Measurements from ENCODE around the gene KIAA1614.

The KIAA1614 gene

GRCh38 chr1:180906511-180906910 is 6.2 kb upstream of the KIAA1614 start:
- no peak for DNase-seq

- DNase-seq: no peak
Observed at GRCh38 chr1:180907313-180908055, 5.2 kb upstream of the KIAA1614 start.

GRCh38 chr1:180908074-180908765 is 4.5 kb upstream of the KIAA1614 start:
- no peak for DNase-seq

- no peak for DNase-seq
Observed at GRCh38 chr1:180909005-180909414, 3.7 kb upstream of the KIAA1614 start.

GRCh38 chr1:180909462-180909976 is 3.2 kb upstream of the KIAA1614 start:
- no peak for DNase-seq

- peak in 3 of 58 donors; percentile 8 to 33 (median 15) for DNase-seq
Observed at GRCh38 chr1:180911640-180912191, 981 bp upstream of the KIAA1614 start.

- peak in 4 of 58 donors; percentile 30 to 56 (median 35) for DNase-seq
Observed at GRCh38 chr1:180912211-180912800, 391 bp upstream of the KIAA1614 start.

GRCh38 chr1:180915426-180915965 is 2.8 kb downstream of the KIAA1614 start:
- no peak for DNase-seq

- DNase-seq: no peak
Observed at GRCh38 chr1:180916012-180916770, 3.5 kb downstream of the KIAA1614 start.

GRCh38 chr1:180916771-180917170 is 4.1 kb downstream of the KIAA1614 start:
- no peak for DNase-seq

- peak in 2 of 58 donors; percentile 7 to 8 for DNase-seq
Observed at GRCh38 chr1:180917306-180918065, 4.8 kb downstream of the KIAA1614 start.

GRCh38 chr1:180918519-180918918 is 5.8 kb downstream of the KIAA1614 start:
- no peak for DNase-seq

GRCh38 chr1:180919183-180919700 is 6.5 kb downstream of the KIAA1614 start:
- DNase-seq: no peak

GRCh38 chr1:180920193-180920592 is 7.5 kb downstream of the KIAA1614 start:
- no peak for DNase-seq

- DNase-seq: no peak
Observed at GRCh38 chr1:180920702-180921101, 8.0 kb downstream of the KIAA1614 start.

GRCh38 chr1:180921386-180921785 is 8.7 kb downstream of the KIAA1614 start:
- no peak for DNase-seq

- DNase-seq: no peak
Observed at GRCh38 chr1:180921891-180922630, 9.4 kb downstream of the KIAA1614 start.

GRCh38 chr1:180922631-180923015 is 9.9 kb downstream of the KIAA1614 start:
- no peak for DNase-seq
